CMK (cell line): Measurements from ENCODE around the gene WWTR1.

Experiments used
- DNase-seq: peaks from one replicate; pipeline ENCODE4 v3.0.0-alpha.2; 2010; ENCODE audit warnings: low read depth

The WWTR1 gene

DNA sequence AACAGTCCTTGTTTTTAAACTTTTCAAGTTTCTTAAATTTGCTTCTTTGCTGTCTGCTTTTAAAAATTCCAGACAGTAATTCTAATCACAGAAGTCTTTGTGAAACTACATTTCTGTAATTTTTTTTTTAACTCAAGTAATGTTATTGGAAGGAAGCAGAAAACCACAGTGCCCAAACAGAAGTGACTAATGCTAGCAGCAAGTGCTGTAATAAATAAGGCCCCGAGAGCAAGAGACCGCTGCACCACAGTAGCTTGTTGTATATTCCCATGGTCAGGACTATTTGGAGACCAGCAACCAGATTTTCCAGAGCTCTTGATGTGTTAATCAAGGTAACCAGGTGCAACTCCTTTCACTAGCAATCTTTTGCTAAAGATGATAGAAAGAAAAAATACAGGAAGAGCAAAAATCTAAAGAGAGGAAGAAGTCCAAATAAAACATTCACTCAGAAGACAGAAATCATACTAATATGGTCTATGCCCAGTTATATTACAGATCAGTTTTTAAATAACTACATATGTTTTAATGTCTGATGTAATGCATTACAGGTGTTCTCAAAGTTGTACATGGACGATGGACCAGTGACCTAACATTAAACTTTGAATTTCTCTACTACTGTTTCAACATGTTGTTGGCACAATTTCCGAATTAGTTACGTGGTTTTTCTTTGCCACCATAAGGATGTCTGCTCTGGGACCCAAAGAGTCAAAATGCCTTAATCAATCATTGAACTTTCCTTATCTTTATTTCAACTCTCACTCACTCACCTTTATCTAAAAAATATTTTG is 36.4 kb downstream of the WWTR1 start:
- no peak for DNase-seq

DNA sequence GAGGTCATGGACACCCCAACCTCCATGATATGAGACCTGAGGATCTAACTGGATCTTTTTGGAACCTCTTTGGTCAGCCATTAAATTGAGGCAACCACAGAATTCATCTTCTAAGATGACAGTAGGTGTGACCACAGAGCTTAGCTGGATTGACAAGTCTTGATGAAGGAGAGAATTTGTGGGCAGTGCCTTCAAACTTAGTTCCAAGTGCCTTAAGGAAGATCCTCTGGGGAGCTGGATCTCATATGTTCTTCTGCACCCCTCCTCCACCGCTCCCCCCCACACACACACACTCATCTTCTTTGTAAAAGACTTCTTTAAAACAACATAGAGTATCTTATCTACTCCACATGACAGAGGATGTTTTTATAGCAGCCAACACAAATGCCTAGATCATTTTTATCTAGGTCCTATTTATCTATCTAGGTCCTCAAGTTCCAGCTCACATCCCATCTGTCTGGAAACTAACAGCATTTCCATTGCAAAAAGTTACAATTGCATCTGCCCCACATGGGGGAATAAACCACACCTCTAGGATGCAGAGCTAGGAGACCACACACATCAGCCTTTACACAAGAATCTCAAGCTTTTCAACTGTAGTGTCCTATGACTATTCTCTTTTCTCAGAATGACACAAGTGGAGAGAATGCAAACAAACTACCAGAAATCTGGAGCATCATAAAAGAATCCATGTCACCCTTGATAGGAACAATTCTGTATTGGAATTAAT is 37.4 kb downstream of the WWTR1 start:
- DNase-seq: no peak

DNA sequence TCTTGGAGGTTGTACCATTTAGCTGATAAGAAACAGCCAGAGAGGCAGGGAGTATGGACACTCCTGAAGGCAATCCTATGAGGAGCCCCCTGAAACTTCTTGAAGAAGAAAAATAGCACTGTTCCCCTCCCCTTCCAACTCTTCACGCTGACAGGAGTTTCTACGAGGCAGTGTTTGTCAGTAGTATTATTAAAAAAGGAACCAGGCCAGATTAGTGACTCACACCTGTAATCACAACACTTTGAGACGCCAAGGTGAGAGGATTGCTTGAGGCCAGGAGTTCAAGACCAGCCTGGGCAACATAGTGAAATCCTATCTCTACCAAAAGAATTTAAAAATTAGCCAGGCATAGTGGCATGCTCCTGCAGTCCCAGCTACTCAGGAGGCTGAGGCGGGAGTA is 38.7 kb downstream of the WWTR1 start:
- no peak for DNase-seq

DNA sequence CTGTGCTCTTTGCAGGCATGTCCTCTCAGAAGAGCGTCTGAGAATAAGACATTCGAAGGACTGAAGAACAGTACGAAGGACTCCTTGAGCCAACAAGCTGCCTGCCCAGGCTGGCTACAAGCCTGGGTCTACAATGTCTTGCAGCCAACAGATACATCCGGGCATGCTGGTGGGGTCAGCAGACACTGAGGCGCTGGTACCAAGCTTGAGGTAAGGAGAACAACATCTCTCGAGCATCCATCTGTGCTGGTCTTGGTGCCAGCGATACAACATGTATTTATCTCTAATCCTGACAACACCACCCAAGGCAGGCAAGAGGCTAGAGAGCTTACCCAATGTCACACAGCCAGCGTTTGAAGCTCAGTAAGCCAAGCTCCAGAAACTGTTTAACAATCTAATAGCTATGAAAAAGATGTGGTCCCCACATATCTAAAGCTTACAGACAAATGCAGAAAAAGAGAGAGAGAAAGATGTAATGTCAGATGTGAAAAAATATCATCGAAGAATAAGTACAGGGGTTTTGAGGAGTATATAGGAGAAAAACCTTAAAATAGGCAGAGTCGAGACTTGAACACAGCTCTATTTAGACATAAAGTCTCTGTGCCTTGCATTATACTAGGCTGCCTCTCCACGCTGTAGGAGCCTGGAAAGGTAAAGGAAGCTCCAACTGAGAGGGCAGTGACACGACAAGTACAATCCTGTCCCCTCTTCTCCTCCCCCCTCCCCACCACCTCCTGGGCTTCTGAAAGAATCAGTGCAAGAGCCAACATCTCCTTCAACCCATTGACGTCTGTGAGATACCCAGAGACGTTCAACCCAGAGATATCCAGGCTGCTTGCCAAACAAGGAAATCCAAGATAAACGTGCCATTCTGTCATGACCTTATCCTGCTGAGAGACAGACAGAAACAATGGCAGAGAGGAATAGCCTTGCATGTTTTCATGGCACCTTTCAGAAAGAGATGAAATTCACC is 39.4 kb downstream of the WWTR1 start:
- DNase-seq: no peak

DNA sequence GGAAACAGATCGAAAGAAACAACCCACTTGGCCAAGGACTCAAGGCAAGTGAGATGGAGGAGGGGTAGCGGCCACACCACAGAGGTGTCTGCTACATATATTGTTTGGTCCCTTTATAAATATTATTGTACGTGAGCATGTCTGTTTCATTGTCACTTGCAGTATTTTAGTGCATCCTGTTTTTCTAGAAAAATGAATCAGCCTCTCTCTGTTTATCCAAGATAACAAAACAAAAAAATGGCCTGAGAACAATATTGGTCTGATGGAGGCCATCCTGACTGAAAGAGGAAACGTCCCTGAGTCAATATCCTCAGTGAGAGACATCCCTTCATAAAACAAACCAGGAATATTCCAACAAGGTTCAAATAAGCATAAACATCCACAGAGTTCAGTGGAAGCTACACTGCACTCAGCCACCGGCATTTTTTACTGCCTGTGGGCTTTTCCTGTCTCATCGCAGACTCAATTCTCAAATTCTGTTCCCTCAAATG is 42.0 kb downstream of the WWTR1 start:
- DNase-seq: no peak

DNA sequence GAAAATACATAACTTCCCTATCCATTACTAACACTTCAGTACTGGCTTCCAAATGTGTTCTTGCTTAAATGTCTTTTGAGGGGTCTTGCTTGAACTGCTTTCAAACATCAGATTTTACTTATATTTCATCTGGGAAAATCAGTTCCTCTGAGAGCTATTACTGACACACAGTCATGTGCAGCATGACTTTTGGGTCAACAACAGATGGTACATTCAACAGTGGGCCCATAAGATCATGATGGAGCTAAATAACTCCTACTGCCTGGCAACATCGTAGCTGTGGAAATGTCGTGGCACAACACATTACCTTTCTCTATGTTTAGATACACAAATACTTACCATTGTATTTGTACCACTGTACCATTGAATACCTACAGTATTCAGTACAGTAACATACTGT is 43.8 kb downstream of the WWTR1 start:
- no peak for DNase-seq

DNA sequence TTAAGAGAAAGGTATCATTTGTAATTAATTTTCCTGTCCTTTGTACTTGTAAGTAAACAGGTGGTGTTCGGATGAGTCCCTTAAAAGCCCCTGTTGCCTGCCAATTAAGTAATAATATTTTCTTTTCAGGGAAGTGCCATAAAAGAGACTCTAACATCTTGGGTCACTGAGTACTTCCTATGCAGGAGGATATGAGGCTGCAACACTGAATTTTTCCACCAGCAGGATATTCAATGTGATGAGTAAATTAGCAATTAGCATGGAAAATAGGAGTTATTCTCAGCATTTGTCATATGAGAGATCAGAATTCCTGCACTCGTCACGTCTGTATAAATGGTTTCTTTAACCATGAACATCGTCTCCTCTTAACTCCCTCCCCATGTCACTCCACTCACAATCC is 45.4 kb downstream of the WWTR1 start:
- no peak for DNase-seq

DNA sequence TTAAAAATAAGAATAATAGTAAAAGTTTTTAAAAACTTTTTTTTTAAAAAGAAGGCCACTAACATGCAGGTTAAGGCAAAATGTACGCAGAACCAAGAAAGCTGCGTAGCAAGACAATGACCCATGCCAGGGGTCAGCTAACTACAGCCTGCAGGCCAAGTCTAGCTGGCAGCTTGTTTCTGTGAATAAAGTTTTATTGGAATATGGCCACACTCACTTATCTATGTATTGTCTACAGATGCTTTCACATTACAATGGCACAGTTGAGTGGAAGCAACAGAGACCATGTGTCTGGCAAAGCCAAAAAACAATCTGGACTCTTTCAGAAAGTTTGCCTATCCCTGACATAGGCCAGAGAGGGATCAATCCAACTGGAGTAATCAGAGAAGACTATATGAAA is 46.7 kb downstream of the WWTR1 start:
- DNase-seq: no peak

DNA sequence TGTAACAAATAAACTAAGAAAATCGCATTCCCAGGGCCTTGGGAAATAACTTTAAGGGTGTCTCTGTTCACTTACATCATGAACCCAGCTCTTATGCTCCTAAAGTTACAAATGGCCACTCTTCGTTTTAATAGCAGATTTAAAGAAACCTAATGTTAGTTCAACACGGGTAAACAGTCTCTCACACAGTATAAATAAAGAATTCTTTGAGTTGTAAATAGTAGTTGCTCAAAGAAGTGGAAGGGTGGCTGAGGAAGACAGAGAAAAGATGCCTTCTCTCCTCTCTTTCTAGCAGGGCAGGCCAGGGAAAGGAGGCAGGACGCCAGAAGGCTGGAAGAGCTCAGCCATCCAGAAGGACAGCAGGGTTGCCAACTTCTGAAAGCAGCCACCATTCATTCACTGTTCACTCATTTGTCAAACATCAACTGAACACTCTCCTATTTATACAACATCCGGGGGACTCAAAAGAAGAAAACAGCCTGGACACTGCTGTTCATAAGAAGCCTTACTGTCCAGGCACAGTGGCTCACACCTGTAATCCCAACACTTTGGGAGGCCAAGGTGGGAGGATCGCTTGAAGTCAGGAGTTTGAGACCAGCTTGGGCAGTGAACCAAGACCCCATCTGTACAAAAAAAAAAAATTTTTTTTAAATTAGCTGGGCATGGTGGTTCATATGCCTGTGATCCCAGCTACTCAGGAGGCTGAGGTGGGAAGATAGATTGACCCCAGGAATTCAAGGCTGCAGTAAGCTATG is 47.3 kb downstream of the WWTR1 start:
- no peak for DNase-seq

DNA sequence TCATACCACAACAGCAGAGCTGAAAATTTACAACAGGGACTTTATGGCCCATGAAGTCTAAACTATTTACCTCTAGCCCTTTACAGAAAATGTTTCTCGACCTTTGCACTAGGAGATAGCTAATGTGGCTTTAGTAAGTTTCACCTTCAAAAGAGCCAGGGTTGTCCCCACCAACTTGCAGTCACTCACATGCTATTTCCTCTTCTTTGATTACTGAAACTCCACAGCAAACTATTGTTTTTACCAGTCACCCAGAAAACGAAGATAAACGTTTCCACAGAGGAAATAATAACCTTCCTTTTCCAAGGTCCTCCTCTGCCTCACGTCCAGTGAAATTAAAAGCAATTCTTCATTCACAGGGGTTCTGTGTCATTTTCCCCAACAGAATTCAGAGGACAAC is 48.2 kb downstream of the WWTR1 start:
- DNase-seq: no peak

DNA sequence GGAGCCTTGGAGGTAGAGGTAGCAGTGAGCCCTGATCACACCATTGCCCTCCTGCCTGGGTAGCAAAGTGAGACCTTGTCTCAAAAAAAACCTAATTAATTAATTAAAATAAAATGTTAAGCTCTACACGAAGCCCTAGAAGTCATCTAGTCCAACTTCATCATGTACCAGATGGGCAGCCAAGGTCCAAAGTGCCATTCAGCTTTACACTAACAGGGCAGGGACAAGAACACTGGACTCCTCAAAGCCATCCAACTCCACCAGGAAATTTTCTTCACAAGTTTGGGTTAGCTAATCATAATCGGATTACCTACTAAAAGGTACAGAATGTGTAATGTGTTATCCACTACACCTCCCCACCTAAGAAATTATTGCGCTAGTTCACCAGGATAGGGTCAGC is 48.8 kb downstream of the WWTR1 start:
- no peak for DNase-seq

DNA sequence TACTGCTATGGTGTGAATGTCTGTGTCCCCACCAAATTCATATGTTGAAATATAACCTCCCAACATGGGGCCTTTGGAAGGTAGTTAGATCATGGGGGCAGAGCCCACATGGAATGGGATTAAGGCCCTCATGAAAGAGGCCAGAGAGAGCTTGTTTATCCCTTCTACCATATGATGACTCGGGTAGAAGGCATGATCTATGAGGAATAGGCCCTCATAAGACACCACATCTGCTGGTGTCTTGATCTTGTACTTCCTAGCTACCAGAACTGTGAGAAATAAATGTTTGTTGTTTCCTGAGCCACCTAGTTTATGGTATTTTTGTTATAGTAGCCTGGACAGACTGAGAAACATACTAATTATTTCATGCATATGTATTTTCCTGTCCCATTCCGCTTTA is 51.9 kb downstream of the WWTR1 start:
- no peak for DNase-seq

DNA sequence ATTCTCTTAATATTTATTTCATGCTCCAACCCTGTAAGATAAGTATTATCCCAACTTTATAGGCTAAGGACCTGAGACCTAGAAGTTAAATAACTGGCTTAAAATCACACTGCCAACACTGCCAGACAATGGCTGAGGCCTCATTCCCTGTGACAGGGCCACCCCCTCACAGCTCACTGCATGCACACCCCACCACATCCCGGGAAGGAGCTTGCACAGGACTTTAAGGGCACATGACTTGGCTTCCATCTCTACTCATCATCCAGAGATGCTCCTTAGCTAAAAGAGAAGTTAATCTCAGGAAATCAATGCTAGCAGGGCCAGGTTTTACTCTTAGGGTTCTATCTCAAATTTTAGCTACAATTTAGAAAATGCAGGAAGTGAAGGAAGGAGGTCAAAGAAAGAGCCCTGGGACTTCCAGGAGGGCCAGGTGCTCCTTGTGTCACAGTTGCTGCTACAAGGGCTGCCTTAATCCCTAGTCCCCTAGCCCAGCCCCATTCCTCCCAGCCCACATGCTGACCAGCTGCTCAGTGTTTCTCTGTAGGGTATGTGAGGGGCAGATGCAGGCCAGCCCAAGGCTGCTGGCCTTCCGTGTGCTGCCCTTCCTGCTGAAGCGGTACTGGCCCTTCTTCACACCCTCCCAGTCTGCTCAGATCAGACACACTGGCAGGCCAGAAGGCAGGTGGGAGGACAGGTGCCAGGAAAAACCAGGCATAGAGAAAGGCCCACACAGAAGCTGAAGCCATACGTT is 53.5 kb downstream of the WWTR1 start:
- DNase-seq: no peak

DNA sequence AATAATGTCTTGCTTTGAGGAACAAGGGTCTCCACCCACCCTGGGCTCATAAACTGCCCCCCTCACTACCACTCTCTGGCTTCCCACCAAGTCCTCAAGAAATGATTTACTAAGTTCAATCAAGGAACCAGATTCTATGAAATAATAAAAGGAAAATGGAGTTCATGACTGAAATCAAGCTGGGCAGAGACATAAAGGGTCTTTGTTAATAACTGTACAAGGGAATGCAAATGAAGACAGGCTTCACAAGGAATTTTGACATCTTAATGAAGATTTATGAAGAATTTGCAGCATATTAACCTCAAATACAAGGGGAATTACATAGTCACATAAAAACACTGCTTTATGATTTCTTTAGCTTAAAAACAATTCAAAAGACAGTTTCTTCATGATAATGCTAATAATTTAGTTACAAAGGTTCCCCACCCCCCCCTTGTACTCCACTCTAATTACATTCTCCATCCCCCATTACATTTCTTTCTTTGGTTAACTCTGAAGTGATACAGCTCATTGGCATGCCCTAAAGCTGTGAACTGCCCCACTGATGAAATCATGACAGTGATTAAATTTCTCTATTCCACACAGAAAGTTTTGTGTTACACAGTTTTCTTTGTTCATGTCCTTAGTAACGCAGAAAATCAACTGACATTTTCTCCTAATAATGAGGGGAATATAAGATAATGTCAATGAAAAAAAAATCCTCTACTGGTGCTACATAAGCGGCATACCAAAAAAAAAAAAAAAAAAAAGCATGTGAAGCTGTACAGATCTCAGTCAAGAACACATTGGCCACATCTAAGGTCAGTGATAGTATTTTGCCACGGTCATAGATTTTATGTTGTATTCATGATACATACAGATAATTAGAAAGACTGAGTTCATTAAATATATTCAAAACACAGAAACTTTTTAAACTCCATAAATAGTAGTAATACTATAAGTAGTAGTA is 54.4 kb downstream of the WWTR1 start:
- no peak for DNase-seq

DNA sequence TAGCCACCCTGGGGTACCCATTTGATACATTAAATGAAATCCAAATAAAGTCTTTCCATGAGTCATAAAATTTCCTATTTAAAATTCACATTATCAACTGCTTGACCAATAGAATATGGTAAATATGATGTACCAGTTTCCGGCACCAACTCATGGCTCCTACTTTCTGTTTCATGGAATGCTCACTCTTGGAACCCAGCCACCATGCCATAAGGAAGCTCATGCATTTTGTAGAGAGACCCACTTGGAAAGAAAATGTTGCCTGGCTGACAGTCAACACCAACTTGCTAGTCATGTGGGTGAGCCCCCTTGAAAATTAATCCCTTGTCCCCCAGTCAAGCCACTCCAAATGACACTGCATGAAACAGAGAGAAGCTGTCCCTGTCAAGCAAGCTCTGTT is 57.2 kb downstream of the WWTR1 start:
- DNase-seq: no peak

DNA sequence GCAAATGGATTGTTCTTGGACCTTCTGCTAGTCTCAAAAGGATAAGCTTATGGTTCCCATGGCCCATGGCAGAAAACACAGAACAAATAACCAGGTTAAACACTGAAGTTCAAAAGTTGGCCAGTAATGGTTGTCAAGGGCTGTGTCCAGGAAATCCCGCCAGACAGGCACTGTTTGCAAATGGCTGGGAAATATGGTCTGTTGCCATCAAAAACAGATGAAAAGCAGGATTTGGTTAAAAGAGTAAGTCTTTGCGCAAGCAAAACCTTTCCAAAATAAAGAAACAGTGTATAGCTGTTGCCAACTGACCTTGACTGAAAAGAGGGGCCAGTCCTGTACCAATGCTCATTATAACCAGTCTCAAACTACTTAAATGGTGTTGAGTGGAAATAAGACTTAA is 58.6 kb downstream of the WWTR1 start:
- DNase-seq: no peak

DNA sequence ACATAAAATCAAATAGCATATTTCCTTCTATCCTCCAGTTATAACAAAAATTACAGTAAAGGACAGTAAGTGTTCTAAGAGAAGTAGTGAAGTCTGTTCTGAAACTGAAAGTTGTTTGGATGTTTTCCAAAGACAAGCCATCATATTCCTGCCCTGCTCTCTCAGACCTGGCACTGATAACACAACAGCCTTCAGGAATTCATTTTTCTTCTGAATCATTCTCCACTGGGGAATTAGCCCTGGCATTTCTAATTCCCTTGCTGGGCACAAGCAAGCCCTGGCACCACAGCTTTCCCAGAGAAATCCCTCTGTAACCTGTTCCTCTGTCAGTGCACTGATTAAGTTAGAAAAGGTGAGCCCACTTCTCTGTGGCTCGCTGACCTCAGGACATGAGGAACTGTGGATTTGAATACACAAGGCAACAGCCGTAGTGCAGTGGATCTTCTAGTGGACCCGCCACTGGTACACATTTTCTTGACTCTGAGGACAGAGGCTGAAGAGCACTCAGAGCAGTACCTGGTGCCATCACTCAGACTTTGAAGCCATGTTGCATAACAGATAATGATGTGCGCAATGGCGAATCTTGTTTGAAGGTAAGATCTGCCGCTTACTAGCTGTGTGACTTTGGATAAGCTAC is 61.6 kb downstream of the WWTR1 start:
- no peak for DNase-seq

DNA sequence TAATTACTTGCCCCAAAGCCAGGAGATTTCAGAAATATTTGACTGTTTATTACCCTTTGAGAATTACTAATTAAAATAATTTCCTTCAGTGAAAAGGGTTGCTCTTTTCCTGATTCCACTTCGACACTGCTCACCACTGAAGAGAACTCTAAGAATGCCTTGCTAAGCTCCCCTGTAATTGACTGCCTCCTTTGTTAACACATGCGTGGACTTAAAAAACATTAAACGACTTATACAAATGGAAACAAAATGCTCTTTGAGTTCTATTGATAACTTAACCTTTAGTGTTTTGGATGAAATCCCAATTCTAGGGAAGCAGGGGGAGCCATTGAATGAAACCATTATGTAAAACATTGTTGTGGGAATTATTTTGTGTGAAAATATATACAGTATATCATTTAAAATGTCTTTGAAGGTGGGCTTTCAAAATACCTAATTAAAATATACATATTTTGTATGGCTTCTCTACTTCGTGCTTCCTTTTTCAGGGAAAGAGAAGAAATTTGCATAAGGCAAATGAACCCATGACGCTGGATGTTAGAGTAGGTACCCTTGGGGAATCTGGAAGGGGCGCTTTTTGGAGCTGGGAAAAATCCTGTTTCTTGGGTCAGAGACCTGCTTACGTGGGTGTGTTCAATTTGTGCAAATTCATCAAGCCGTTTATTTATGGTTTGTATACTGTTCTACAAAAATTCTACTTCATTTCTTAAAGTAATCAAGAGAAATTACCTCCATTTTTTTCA is 64.2 kb downstream of the WWTR1 start:
- no peak for DNase-seq
